MM.1S (cell line): Measurements from ENCODE around the gene RAB11FIP2.
"Not testable (repeated sequence)": the region's sequence is repeated elsewhere in the genome, so short reads cannot be mapped to it uniquely, and the experiment has no call there.

Source experiments
- DNase-seq: peaks from one replicate; pipeline ENCODE4 v3.0.0-alpha.2; 2015
- H2AFZ ChIP-seq: fragments of 300-600 bp; sonication (generic); 2 replicates; pipeline ENCODE4 v1.6.0; 2016; ENCODE audit warnings: antibody characterized with exemption, low read length
- H3F3A ChIP-seq: fragments of 300-600 bp; sonication (generic); 2 replicates; pipeline ENCODE4 v1.6.1; 2016; ENCODE audit warnings: mild to moderate bottlenecking, antibody characterized with exemption, low read length, moderate library complexity, mixed read lengths; ENCODE audit not compliant: insufficient read depth
- H3K27ac ChIP-seq: fragments of 300-600 bp; sonication (generic); 2 replicates; pipeline ENCODE4 v1.5.1; 2016; ENCODE audit warnings: mild to moderate bottlenecking, low read length
- H3K27me3 ChIP-seq: fragments of 300-600 bp; sonication (generic); replicated peaks from 2 replicates; pipeline ENCODE4 v1.6.0; 2016; ENCODE audit warnings: low read length; ENCODE audit not compliant: insufficient read depth
- H3K36me3 ChIP-seq: fragments of 300-600 bp; sonication (generic); replicated peaks from 2 replicates; pipeline ENCODE4 v1.6.1; 2016; ENCODE audit warnings: mild to moderate bottlenecking, low read length, mixed read lengths; ENCODE audit not compliant: insufficient read depth
- H3K4me1 ChIP-seq: fragments of 300-600 bp; sonication (generic); 2 replicates; pipeline ENCODE4 v1.6.1; 2016; ENCODE audit warnings: low read length, mixed read lengths
- H3K4me2 ChIP-seq: fragments of 300-600 bp; sonication (generic); 2 replicates; pipeline ENCODE4 v1.6.0; 2016; ENCODE audit warnings: low read depth, low read length
- H3K4me3 ChIP-seq: fragments of 300-600 bp; sonication (generic); 2 replicates; pipeline ENCODE4 v1.5.1; 2016; ENCODE audit warnings: low read length, mixed read lengths
- H3K79me2 ChIP-seq: fragments of 300-600 bp; sonication (generic); 2 replicates; pipeline ENCODE4 v1.6.1; 2016; ENCODE audit warnings: mixed run types, low read length, mixed read lengths
- H3K9ac ChIP-seq: fragments of 300-600 bp; sonication (generic); 2 replicates; pipeline ENCODE4 v1.6.1; 2016; ENCODE audit warnings: low read length, mixed read lengths
- H3K9me2 ChIP-seq: fragments of 300-600 bp; sonication (generic); replicated peaks from 2 replicates; pipeline ENCODE4 v1.6.1; 2016; ENCODE audit warnings: mild to moderate bottlenecking, low read length, mixed read lengths; ENCODE audit not compliant: insufficient read depth
- H3K9me3 ChIP-seq: fragments of 300-600 bp; sonication (generic); replicated peaks from 2 replicates; pipeline ENCODE4 v1.6.1; 2016; ENCODE audit warnings: mild to moderate bottlenecking, low read length, mixed read lengths; ENCODE audit not compliant: insufficient read depth
- H4K20me1 ChIP-seq: fragments of 300-600 bp; sonication (generic); 2 replicates; pipeline ENCODE4 v1.6.1; 2016; ENCODE audit warnings: mild to moderate bottlenecking, low read length, moderate library complexity, mixed read lengths; ENCODE audit not compliant: insufficient read depth
- CTCF ChIP-seq: fragments of 300-600 bp; sonication (generic); IDR thresholded peaks from 2 replicates; pipeline ENCODE4 v1.5.1; 2016; ENCODE audit warnings: antibody characterized with exemption, low read length, mixed read lengths
- EZH2 ChIP-seq: fragments of 300-600 bp; sonication (generic); optimal IDR thresholded peaks from 2 replicates; pipeline ENCODE3; 2017; ENCODE audit warnings: low read depth, mild to moderate bottlenecking, antibody characterized with exemption, low read length, mixed read lengths
- EZH2phosphoT487 ChIP-seq: fragments of 300-600 bp; sonication (generic); IDR thresholded peaks from 2 replicates; pipeline ENCODE4 v1.6.1; 2018; ENCODE audit warnings: antibody characterized with exemption, low read length

Gene RAB11FIP2

GRCh38 chr10:118080817-118081216 lies 34.1 kb upstream of the RAB11FIP2 start:
- H3K9me2 ChIP-seq, result no peaks in the 10 kb centered on the region
- H3K36me3 ChIP-seq, result no peaks in the 10 kb centered on the region
- H3K9ac ChIP-seq, result no peak overlapping the region
- H3K4me2 ChIP-seq, result no peak overlapping the region
- no peaks in the 10 kb centered on the region for H3K27me3 ChIP-seq
- no peak overlapping the region for H2AFZ ChIP-seq
- TF ChIP-seq EZH2 (no peak), CTCF (no peak), EZH2phosphoT487 (no peak)
- H3K27ac ChIP-seq, result no peak overlapping the region
- no peaks in the 10 kb centered on the region for H3K4me1 ChIP-seq
- H3K79me2 ChIP-seq, result no peaks in the 10 kb centered on the region
- no peaks in the 10 kb centered on the region for H4K20me1 ChIP-seq
- DNase-seq, result no peak
- no peak overlapping the region for H3K4me3 ChIP-seq
- no peaks in the 10 kb centered on the region for H3F3A ChIP-seq
- H3K9me3 ChIP-seq, result no peaks in the 10 kb centered on the region

- Histone ChIP-seq H3K27ac (no peak overlapping the region), H3K79me2 (no peaks in the 10 kb centered on the region), H3K27me3 (no peaks in the 10 kb centered on the region), H3K4me2 (no peak overlapping the region), H3K9ac (no peak overlapping the region), H2AFZ (no peak overlapping the region), H3K4me3 (no peak overlapping the region), H4K20me1 (no peaks in the 10 kb centered on the region), H3K4me1 (no peaks in the 10 kb centered on the region), H3K9me2 (no peaks in the 10 kb centered on the region), H3K9me3 (no peaks in the 10 kb centered on the region), H3F3A (no peaks in the 10 kb centered on the region), H3K36me3 (no peaks in the 10 kb centered on the region)
- DNase-seq, result no peak
- no peak for TF ChIP-seq EZH2phosphoT487
- TF ChIP-seq EZH2, result no peak
- TF ChIP-seq CTCF, result no peak
These were observed 30.0 kb upstream of the RAB11FIP2 start for GRCh38 chr10:118076705-118077104.

GRCh38 chr10:118072840-118073239 lies 26.1 kb upstream of the RAB11FIP2 start:
- no peak for DNase-seq
- no peak overlapping the region for H3K4me3 ChIP-seq

GRCh38 chr10:118067389-118067788 lies 20.6 kb upstream of the RAB11FIP2 start:
- H3K9ac ChIP-seq, H3K9me3 ChIP-seq, H3K9me2 ChIP-seq, H3K4me2 ChIP-seq, H3K27me3 ChIP-seq, H3K4me1 ChIP-seq, H3K27ac ChIP-seq, H3F3A ChIP-seq, H2AFZ ChIP-seq, H4K20me1 ChIP-seq, H3K36me3 ChIP-seq, H3K4me3 ChIP-seq, H3K79me2 ChIP-seq, DNase-seq: not testable (repeated sequence)

More at GRCh38 chr10:118072840-118073239, 26.1 kb upstream of the RAB11FIP2 start:
- Histone ChIP-seq H3K9me2 (no peaks in the 10 kb centered on the region), H3K4me1 (no peaks in the 10 kb centered on the region), H3F3A (no peaks in the 10 kb centered on the region), H3K27ac (no peak overlapping the region), H2AFZ (no peak overlapping the region), H3K9ac (no peak overlapping the region), H4K20me1 (no peaks in the 10 kb centered on the region), H3K36me3 (no peaks in the 10 kb centered on the region), H3K4me2 (no peak overlapping the region), H3K9me3 (no peaks in the 10 kb centered on the region), H3K79me2 (no peaks in the 10 kb centered on the region), H3K27me3 (no peaks in the 10 kb centered on the region)
- TF ChIP-seq EZH2 (no peak), CTCF (no peak), EZH2phosphoT487 (no peak)
